Body of pancreas (tissue), 4 donors: ENCODE measurements around the gene MAMDC2. TPM values are rescaled to one million over a fixed set of nuclear protein-coding genes. Genes with fewer than 3 reads are reported as not detected.

Experiments used
- ATAC-seq: fragments of 150-250 bp; one replicate; pipeline ENCODE4 v1.9.1; 2016
- DNase-seq, 4 donors: peaks; one replicate each; pipeline ENCODE4 v3.0.0-alpha.2; 2019
- H3K27ac ChIP-seq, 4 donors: fragments of 200-600 bp; sonication (generic); 1 replicate in 3 of 4; 2 replicates in 1 of 4; pipeline versions ENCODE4 v1.5.1 to v1.6.1; 2016 to 2019; ENCODE audit warnings: mild to moderate bottlenecking in 1 of 4, mixed read lengths in 1 of 4, moderate library complexity in 1 of 4
- H3K27me3 ChIP-seq, 2 donors: fragments of 200-600 bp; sonication (generic); one replicate each; pipeline ENCODE4 v1.6.0; 2016; ENCODE audit warnings: mild to moderate bottlenecking in 1 of 2
- H3K36me3 ChIP-seq, 2 donors: fragments of 200-600 bp; sonication (generic); replicated peaks in 1 of 2; 2 replicates each; pipeline ENCODE4 v1.5.1; 2016; ENCODE audit warnings: low read depth in 2 of 2; ENCODE audit not compliant: insufficient read depth in 1 of 2
- H3K4me1 ChIP-seq: fragments of 200-600 bp; sonication (generic); one replicate; pipeline ENCODE4 v1.6.0; 2016
- H3K4me3 ChIP-seq, 2 donors: fragments of 200-600 bp; sonication (generic); 1 replicate in 1 of 2; 2 replicates in 1 of 2; pipeline ENCODE4 v1.5.1; 2016 to 2019
- H3K9me3 ChIP-seq, 3 donors: fragments of 200-600 bp; sonication (generic); 1 replicate in 2 of 3; 2 replicates in 1 of 3; pipeline ENCODE4 v1.5.1; 2016
- POLR2A ChIP-seq, 3 donors: fragments of 450-650 bp; IDR thresholded peaks; one replicate each; pipeline ENCODE4 v1.6.1; 2016; ENCODE audit warnings: antibody characterized with exemption in 3 of 3, mild to moderate bottlenecking in 2 of 3
- WGBS, 2 donors: methylation state at CpG; one replicate each; pipeline ENCODE4 v1.1.5; 2017; 5-methylcytosine and 5-hydroxymethylcytosine counted together
- intact Hi-C: fragments of 100-400 bp; cut with DNase I; formaldehyde crosslinking; loops from one replicate; pipeline ENCODE4 v1.15.1; 2023
- total RNA-seq, 2 donors: library from RNA; depleted of rRNA; stranded (reverse); fragments of >200 nt; gene quantifications; one replicate each; pipeline ENCODE4 v1.1.0, GENCODE V29; 2016
- TF ChIP-seq, protein P1 (sequence below), 7 experiments: fragments of 450-650 bp in 4 of 7; fragments of 200-600 bp in 3 of 7; sonication (generic) in 3 of 7; IDR thresholded peaks; one replicate each; pipeline ENCODE4 v1.5.1; 2016 to 2019; ENCODE audit warnings: antibody characterized with exemption in 7 of 7

The MAMDC2 gene
- total RNA-seq, 2 donors from 2014 or later = 4.0 to 17.1 TPM

DNA sequence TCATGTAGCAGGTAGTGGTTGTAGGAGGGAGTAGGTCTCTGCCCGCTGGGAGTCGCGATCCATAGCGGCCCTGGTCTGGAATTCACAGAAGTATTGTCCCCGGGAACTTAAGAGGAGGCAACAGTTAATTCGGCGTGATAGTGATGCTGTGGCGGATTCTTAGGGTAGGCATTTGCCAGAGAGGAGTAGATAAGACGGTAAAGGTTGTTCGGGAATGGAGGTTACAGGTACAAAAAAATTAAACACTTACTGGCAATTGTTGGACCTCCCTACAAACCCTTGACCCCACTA lies 215.8 kb downstream of the MAMDC2 start:
- intact Hi-C loops = no loop called here
- H3K27ac ChIP-seq = peak overlapping the region; percentile 91 to 96 (median 94)
- H3K4me1 ChIP-seq = peaks cover 71% of the 10 kb centered on the region
- H3K36me3 ChIP-seq = peaks cover under 1 to 4% of the 10 kb centered on the region in 2 donors
- no peaks in the 10 kb centered on the region for H3K9me3 ChIP-seq
- no peak for TF ChIP-seq POLR2A (IDR thresholded peaks at IDR 0.05)
- TF ChIP-seq, protein P1, sequence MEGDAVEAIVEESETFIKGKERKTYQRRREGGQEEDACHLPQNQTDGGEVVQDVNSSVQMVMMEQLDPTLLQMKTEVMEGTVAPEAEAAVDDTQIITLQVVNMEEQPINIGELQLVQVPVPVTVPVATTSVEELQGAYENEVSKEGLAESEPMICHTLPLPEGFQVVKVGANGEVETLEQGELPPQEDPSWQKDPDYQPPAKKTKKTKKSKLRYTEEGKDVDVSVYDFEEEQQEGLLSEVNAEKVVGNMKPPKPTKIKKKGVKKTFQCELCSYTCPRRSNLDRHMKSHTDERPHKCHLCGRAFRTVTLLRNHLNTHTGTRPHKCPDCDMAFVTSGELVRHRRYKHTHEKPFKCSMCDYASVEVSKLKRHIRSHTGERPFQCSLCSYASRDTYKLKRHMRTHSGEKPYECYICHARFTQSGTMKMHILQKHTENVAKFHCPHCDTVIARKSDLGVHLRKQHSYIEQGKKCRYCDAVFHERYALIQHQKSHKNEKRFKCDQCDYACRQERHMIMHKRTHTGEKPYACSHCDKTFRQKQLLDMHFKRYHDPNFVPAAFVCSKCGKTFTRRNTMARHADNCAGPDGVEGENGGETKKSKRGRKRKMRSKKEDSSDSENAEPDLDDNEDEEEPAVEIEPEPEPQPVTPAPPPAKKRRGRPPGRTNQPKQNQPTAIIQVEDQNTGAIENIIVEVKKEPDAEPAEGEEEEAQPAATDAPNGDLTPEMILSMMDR (IDR thresholded peaks at IDR 0.05) = no peak
- H3K4me3 ChIP-seq = peak overlapping the region; percentile 43 to 69
- H3K27me3 ChIP-seq = no peaks in the 10 kb centered on the region
- 1% methylated on average over 10 of the region's 10 CpGs for WGBS, 2 donors
- no peak for ATAC-seq
- DNase-seq = no peak

DNA sequence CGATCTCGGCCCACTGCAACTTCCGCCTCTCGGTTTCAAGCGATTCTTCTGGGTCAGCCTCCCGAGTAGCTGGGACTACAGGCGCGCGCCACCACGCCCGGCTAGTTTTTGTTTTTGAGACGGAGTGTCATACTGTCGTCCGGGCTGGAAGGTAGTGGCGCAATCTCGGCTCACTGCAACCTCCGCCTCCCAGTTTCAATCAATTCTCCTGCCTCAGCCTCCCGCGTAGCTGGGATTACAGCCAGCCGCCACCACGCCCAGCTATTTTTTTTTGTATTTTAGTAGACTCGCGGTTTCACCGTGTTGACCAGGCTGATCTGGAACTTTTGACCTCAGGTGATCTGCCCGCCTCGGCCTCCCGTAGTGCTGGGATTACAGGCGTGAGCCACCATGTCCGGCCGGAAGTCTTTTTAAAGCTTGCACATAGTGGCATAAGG lies 216.4 kb downstream of the MAMDC2 start:
- Histone ChIP-seq H3K9me3 (no peaks in the 10 kb centered on the region), H3K4me3 (peak overlapping the region in 1 of 2 donors; percentile 43), H3K4me1 (peaks cover 71% of the 10 kb centered on the region), H3K36me3 (peaks cover 6 to 9% of the 10 kb centered on the region in 2 donors), H3K27me3 (no peaks in the 10 kb centered on the region), H3K27ac (peak overlapping the region in 3 of 4 donors; percentile 92 to 96 (median 96))
- 52 to 73% methylated on average over 30 of the region's 30 CpGs for WGBS, 2 donors
- DNase-seq (peak; percentile 24 to 41 (median 30)), ATAC-seq (no peak)
- TF ChIP-seq, protein P1 (IDR thresholded peaks at IDR 0.05) = no peak
- no peak for TF ChIP-seq POLR2A (IDR thresholded peaks at IDR 0.05)
- intact Hi-C loops = loop anchor here (5.0 kb wide), 1 partner anchor 147 kb away; no protein-coding TSS in a partner anchor

DNA sequence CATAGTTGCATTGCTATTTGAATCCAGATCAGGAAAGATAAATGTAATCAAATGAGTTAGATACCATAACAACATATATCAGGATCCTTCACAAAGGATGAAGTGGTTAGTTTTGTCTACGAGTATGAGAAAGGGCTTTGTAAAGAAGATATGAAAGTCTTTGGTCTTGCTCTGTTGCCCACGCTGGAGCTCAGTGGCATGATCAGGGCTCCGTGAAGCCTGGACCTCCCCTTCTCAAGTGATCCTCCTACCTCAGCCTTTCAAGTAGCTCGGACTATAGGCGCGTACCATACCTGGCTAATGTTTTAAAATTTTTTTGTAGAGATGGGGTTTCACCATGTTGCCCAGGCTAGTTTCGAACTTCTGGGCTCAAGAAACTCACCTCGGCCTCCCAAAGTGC lies 217.0 kb downstream of the MAMDC2 start:
- Histone ChIP-seq H3K27ac (peak overlapping the region in 3 of 4 donors; percentile 92 to 96 (median 96)), H3K4me3 (no peak overlapping the region), H3K4me1 (peaks cover 66% of the 10 kb centered on the region)

DNA sequence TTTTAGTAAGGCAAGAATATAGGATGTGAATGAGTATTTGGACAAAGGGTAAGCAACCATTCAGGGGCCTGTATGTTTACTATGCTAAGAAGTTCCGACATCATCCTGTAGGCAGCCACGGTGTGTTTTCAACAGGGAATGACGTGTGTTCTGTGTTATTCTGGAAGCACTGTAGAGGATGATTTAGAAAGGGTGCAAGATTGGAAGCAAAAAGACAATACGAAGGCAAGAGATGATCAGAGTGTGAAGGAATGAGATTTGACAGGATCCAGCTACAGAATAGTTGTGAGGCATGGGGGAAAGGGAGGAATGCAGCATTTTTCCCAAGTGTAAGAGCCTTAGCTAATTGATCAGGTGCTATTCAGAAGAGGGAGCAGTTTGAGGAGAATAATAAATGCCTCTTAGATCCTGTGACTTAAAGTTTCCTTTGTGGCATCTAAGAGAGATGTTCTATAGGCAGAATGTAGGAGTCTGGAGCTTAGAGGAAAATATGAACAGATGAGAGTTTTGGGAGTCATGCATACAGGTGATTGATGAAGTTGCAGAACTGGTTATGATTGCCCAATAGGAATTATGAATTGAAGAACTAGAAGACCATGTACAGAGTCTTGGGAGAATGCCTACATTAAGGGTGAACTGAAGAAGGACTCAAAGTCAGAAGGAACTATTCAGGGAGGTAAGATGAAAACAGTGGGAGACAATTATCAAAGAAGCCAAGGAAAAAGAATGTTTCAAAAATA lies 217.7 kb downstream of the MAMDC2 start:
- Histone ChIP-seq H3K4me3 (no peak overlapping the region), H3K4me1 (peaks cover 63% of the 10 kb centered on the region), H3K27me3 (no peaks in the 10 kb centered on the region), H3K27ac (peak overlapping the region in 3 of 4 donors; percentile 92 to 96 (median 96)), H3K9me3 (no peaks in the 10 kb centered on the region), H3K36me3 (peaks cover 8 to 9% of the 10 kb centered on the region in 2 donors)
- DNase-seq = no peak
- peak in 1 of 3 donors; percentile 8 for TF ChIP-seq POLR2A (IDR thresholded peaks at IDR 0.05)
- TF ChIP-seq, protein P1 (IDR thresholded peaks at IDR 0.05) = peak in 2 of 7 experiments; percentile 5 to 10
- no peak for ATAC-seq
- 64 to 67% methylated on average over 4 of the region's 4 CpGs for WGBS, 2 donors
- intact Hi-C loops = loop anchor here (5.0 kb wide), 1 partner anchor 146 kb away; no protein-coding TSS in a partner anchor

More for the DNA sequence above, 217.0 kb downstream of the MAMDC2 start:
- no peak for DNase-seq
- intact Hi-C loops = loop anchor here (5.0 kb wide), 1 partner anchor 147 kb away; no protein-coding TSS in a partner anchor
- peaks cover 8 to 9% of the 10 kb centered on the region in 2 donors for H3K36me3 ChIP-seq
- no peak for TF ChIP-seq POLR2A (IDR thresholded peaks at IDR 0.05)
- TF ChIP-seq, protein P1 (IDR thresholded peaks at IDR 0.05) = no peak
- no peak for ATAC-seq
- 88% methylated on average over 8 of the region's 8 CpGs for WGBS, 2 donors
- H3K9me3 ChIP-seq = no peaks in the 10 kb centered on the region
- H3K27me3 ChIP-seq = no peaks in the 10 kb centered on the region
